Transverse colon (tissue), 4 donors: ENCODE measurements around the gene ATP6V1D.

Source experiments
- POLR2A ChIP-seq: fragments of 450-650 bp; IDR thresholded peaks from one replicate; pipeline ENCODE4 v1.6.1; 2016; ENCODE audit warnings: antibody characterized with exemption, mild to moderate bottlenecking, moderate library complexity
- POLR2AphosphoS5 ChIP-seq, 3 donors: sonication (generic); formaldehyde crosslinking; IDR thresholded peaks; one replicate each; pipeline ENCODE4 v1.6.1; 2016; ENCODE audit warnings: antibody characterized with exemption in 3 of 3
- TF ChIP-seq, protein P1 (sequence below), 5 experiments: fragments of 200-600 bp in 3 of 5; fragments of 450-650 bp in 2 of 5; sonication (generic) in 3 of 5; IDR thresholded peaks; 1 replicate in 2 of 5; 2 replicates in 3 of 5; pipeline ENCODE4 v1.5.1; 2016 to 2017; ENCODE audit warnings: antibody characterized with exemption in 5 of 5, inconsistent platforms in 3 of 5, mild to moderate bottlenecking in 2 of 5, moderate library complexity in 1 of 5

DNA sequence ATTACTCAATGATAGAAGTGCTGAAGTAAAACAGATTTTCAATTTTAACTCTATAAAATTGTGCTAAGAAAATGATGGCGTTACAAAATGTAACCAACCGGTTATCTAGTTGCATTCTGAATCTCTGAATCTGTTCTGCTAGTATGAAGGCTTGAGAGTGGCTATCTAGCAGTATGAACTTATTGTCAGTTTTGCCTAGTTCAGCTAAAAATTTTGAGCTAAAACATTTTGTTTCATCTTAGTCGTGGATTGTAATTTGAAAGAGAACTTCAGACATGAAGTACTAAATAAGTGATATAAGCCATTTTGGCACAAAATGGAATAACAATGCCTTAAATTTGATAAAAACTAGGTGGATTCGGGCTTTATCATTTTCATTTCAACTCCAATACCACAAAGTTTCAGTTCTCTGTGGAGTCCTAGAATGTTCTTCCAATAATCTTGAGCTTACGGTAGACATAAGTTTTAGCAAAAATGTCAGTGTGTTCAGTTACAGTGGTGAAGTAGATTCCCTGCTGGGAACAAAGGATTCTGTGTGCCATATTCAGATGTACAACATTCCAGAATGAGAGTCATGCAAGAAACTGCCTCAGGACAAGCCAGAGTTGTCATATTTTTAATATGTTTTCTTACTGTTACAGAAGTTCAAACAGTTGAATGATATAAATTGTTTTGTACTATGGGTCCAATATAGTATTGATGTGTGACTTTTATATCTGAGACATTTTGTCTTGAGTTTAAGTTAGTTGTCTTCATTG is 28.1 kb downstream of the ATP6V1D start:
- TF ChIP-seq, protein P1, sequence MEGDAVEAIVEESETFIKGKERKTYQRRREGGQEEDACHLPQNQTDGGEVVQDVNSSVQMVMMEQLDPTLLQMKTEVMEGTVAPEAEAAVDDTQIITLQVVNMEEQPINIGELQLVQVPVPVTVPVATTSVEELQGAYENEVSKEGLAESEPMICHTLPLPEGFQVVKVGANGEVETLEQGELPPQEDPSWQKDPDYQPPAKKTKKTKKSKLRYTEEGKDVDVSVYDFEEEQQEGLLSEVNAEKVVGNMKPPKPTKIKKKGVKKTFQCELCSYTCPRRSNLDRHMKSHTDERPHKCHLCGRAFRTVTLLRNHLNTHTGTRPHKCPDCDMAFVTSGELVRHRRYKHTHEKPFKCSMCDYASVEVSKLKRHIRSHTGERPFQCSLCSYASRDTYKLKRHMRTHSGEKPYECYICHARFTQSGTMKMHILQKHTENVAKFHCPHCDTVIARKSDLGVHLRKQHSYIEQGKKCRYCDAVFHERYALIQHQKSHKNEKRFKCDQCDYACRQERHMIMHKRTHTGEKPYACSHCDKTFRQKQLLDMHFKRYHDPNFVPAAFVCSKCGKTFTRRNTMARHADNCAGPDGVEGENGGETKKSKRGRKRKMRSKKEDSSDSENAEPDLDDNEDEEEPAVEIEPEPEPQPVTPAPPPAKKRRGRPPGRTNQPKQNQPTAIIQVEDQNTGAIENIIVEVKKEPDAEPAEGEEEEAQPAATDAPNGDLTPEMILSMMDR (IDR thresholded peaks at IDR 0.05): no peak
- TF ChIP-seq POLR2A (no peak), POLR2AphosphoS5 (IDR thresholded peaks at IDR 0.05) (no peak)
